ENCODE results near the gene SLC39A11.

GRCh38 chr17:72614476-72614870 is 478.0 kb downstream of the SLC39A11 start:
- no peak for TF ChIP-seq CTCF (IDR thresholded peaks at IDR 0.05)
- TF ChIP-seq POLR2A (IDR thresholded peaks at IDR 0.05): no peak
